Suppressor macrophage treated with lipopolysaccharide for 4 hours (primary cell): ENCODE data around the gene TTR.
A peak's percentile ranks its signal among the peaks of the same experiment; 100 is the strongest.

ENCODE experiments used
- DNase-seq: peaks from one replicate; pipeline ENCODE4 v3.0.0-alpha.2; 2020

The TTR gene

DNA sequence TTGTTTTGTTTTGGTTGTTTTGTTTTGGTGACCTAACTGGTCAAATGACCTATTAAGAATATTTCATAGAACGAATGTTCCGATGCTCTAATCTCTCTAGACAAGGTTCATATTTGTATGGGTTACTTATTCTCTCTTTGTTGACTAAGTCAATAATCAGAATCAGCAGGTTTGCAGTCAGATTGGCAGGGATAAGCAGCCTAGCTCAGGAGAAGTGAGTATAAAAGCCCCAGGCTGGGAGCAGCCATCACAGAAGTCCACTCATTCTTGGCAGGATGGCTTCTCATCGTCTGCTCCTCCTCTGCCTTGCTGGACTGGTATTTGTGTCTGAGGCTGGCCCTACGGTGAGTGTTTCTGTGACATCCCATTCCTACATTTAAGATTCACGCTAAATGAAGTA lies at the start of gene TTR:
Gene TTR (plus strand): TSS at position 250 of the 400 bp plus-strand sequence. CDS start 26 bp downstream, at position 276.
- DNase-seq: no peak

DNA sequence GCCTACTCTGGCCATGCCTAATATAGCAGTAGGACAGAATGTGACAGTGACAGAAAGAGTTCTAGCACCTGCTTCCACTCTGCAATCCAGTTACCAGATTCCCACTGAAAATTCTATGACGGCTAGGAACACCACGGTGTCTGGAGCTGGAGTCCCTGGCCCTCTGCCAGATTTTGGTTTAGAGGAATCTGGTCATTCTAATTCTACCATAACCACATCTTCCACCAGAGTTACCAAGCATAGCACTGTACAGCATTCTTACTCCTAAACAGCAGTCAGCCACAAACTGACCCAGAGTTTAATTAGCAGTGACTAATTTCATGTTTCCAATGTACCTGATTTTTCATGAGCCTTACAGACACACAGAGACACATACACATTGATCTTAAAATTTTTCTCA lies 45.2 kb upstream of the TTR start:
- no peak for DNase-seq

DNA sequence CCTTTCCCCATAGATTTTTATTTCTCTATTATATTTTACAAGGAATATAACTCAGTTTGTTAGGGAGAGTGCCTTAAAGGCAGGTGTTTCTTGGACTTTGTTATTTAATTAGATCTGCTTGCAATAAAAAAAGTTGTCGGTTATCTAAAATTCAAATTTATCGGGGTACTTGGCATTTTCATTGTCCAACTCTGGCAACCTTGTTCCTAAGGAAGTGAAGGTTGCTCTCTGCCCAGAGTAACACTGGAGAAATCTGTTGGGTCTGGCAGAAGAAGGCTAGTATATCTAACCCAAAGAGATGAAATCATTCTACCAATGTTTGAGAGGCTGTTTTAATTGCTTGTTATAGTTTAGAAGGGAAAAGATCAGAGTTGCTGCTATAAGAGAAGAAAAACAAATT lies 42.8 kb upstream of the TTR start:
- no peak for DNase-seq

DNA sequence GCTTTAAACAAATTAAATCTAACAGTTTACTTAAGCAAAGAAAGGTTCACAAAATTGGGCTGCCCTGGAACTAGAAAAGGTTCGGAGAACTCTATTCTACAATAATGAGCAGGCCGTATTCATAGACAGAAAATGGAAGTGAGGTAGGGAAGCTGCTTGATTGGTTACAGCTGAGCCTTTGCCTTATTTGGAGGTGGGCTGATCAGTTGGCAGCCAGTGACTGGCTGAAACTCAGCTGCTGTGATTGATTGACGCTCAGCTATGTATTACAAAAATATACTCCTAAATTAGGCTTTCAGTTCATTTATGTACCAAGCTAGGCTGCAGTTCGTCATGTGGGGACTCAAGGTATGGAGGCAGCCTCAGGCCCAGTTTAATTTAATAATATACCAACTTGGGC lies 42.3 kb upstream of the TTR start:
- DNase-seq: no peak

DNA sequence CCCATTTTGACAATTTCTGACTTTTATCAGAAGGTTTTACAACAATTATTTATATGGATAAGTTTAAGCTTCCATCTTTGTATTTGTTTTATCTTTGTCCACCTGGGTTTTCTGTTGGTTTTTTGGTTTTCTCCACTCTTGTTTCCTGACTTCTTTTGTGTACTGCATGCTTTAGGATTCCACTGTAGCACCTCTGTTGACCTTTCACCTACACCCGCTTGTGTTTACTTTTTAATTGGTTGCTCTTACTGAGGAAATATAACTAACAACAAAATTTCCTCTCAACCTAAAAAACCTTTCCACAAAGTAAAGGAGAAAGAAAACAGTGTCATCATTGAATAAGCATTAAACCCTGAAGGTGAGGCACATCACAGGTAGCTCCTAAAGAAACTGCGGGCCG lies 39.8 kb upstream of the TTR start:
- DNase-seq: no peak

DNA sequence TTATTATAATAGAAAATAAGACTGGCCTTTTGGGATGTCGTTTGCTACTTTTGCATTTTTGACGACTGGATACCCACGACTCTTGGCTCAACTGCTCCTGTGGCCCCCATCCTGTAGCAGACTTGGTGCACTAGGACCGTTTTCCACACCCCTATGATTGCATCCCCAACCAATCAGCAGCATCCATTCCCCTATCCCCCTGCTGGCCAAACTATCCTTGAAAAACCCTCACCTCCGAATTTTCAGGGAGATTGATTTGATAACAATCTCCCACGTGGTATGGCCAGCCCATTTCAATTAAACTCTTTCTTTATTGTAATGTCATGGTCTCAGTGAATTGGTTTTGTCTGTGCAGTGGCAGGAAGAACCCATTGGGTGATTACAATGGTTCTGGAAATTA lies 37.9 kb upstream of the TTR start:
- DNase-seq: no peak

DNA sequence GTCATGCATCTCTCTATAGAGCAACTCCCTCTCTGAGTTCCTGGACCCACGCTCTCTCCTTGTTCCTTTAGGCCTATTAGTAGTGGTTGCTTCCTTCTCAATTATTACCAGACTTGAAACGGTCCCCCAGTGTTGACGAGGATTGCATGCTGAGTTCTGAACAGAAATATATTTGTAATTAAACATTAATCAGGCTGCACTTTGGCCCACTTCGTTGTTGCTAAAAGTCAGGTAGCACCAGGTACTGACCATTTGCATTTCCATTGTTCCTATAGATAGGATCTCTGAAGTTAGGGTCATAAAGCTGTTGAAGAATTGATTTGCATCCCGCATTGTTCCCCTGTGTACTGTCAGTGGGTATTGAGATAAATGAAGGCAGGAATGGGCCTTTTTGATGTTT lies 36.9 kb upstream of the TTR start:
- DNase-seq: no peak

DNA sequence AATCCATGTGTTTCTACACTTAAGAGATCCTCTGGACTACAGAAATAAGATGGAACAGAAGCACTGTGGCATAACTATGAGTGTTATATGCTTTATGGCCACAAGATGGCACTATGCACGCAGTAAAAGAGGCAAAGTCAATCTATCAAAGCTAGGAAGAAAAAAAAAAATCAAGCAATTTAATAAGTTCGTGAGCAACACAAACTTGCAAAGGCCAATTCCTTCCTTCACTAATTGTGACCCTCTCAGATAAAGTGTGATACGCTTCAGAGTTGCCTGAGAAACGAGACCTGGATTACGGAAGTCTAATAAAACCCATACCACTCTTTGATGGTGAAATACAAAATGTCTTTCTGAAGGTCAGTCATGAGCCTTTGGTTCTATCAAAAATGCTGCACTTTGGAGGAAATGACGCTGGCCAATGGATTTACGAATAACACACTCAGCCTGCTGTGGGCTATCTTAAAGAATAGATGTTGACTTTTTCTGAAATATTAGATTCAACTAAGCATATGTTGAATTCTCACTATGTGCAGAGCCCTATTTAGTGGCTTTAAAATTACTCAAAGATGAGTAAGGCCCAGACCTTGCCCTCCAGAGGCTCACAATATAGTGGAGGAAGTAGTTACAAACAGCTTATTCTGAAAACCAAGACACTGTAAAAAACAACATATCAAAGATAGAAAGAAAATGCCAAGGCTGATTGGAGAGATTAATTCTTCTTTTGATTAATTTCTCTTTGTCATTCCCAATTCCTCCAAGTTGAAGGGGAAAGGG lies 35.5 kb upstream of the TTR start:
- peak; percentile 70 for DNase-seq

DNA sequence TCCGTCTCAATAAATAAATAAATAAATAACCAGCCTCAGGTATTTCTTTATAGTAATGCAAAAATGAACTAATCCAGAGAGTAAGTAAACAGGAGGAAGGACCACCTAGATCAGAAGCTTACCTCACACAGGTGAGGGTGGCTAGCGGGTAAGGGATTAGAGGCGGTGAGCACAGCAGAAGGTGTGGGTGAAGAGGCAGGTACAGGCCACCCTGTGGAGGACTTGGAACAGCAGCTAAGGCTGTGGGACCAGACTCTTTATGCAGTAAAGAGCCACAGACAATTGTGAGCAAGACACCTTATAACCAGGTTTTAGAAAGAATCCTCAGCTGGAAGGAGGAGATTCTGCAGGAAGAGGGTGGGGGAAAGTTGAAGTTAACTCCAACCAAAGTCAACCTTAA lies 34.2 kb upstream of the TTR start:
- no peak for DNase-seq

DNA sequence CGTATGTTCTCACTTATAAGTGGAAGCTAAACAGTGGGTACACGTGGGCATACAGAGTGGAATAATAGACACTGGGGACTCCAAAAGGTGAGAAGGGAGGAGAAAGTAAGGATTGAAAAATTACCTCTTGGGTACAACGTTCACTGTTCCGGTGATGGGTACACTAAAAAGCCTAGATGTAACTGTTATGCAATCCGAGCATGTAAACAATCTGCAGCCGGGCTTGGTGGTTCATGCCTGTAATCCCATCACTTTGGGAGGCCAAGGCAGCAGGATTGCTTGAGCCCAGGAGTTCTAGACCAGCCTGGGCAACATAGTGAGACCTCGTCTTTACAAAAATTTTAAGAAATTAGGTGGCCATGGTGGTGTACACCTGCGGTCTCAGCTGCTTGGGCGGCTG lies 33.1 kb upstream of the TTR start:
- DNase-seq: no peak

DNA sequence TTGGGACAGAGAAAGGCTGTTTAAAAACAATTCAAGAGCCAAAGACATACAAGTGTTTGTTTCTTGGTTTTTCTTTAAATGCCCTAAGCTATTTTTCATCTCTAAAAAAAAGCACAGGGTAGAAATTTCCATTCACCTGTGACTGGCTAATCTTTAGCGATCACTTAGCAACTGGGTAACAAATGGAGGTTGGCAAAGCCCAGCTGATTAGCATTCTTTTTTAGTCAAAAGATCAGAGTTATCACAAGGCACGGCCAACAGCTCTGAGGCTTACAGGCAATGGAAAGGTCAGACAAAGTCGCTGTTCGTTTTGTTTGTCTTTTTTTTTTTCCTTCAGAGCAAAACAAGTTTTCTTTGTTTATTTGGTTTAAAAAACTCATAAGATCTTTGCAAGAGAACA lies 29.0 kb upstream of the TTR start:
- no peak for DNase-seq

DNA sequence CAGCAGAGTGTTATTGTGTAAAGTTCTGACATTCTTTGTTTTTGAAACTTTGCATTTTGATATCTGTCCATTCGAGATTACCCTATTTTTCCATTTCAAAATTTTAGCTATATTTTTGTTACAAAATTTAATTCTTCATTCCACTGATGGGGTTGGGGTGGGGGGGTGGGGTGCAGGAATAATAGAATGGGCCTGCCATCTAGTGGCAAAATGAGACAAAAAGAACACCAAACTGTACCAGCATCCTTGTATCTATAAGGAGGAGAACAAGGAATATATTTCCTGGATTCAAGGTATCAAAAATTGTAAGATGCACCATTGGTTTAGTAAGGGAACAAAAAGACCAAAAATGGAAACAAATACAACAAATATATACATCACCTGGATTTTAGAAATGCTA lies 27.9 kb upstream of the TTR start:
- DNase-seq: no peak

DNA sequence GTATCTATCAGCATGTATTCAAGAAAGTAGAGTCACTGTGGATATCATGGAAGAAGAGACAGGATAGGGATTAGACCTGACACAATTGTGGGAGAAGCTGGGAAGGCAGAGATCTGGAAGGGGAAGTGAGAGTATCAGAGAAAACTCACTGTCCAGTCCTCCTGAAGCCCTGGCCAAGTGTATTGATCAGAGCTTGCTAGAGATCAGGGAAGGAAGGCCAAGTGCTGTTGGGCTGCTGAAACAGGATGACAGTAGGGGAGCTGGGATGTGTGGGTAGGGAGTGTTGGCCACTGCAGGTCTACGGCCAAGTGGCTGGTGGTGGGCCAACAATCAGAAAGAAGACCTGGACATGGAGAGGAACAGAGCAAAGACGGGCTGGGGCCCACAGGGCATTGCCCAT lies 26.3 kb upstream of the TTR start:
- no peak for DNase-seq

DNA sequence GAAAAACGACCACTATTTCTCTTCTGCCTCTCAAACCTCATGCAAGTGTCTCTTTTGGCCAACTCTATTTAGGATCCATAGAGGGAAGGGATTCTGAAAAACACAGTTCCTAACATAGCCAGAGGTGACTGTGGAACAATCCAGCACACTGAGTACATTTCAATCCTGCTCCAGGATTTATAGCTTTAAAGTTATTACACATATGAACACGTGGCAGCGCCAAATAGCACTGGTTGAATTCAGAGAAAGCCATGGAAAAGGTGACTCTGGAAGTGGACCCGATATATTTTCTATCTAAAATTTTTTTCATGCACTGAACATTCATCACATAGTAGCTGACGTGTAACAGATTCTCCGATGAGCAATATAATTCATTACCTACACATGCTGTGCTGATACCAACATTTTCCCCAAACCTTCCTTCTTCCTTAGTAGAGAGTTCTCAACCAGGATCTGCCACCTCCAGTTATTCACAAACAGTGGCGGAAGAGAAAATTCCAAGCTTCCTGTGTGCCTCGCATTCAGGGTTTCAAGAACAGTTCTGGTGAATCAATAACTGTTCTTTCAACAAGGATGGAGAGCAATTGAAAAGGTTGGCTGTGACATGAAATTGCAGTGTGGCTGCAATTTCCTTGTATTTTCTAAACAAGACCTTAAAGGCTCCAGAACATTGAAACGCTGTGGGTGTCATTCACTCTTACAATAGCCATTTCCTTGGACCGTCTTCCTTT lies 25.7 kb upstream of the TTR start:
- DNase-seq: no peak

DNA sequence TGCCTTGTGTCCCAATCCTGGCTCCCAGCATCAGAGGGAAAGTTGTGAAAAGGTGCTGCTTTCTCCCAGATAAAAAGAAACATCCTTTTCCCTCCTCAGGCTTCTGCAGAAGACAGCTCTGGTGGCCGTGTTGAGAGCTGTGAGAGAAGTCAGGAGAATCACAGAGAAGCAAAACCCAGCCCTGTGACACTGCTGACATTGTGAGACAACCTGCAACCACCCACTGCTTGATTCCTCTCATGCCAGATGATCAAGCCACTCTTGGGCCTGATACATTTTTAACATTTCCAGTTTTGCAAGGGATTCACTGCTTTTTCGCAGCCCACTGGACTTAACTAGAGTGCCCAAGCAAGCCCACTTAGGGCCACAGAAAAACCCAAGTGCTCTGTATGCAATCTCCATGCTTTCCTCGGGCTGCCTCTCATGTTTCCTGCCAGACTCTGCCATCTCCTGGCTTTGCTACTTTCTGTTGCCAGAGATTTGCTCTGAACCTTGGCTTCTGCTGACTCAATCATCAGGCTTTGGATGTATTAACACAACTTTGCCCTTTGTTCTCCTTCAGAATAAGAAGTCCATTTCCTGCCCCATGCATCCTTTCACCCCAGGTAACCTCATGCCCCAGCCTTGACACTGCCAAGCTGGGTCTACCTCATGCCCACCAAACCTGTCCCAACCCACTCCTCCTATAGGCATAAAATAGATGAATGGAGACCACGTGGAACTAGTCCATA lies 24.9 kb upstream of the TTR start:
- no peak for DNase-seq

DNA sequence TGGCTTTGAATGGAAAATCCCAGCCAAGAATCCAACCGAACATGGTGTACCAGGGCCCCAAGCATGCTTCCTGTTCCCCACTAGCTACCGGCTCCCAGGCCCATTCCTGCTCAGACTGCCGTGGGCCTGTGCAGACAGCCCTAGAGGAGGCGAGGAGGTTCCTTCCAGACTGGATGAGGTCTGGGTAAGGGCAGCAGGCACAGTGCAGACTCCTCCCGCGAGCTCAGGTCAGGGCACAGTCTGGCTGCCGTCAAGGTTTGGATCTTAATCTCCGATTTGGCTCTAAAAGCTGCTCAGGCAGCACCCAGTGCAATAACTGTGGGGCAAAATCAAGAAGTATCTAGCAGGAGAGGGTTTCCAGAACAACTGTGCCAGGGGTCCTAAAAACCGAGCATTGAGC lies 19.3 kb upstream of the TTR start:
- no peak for DNase-seq

DNA sequence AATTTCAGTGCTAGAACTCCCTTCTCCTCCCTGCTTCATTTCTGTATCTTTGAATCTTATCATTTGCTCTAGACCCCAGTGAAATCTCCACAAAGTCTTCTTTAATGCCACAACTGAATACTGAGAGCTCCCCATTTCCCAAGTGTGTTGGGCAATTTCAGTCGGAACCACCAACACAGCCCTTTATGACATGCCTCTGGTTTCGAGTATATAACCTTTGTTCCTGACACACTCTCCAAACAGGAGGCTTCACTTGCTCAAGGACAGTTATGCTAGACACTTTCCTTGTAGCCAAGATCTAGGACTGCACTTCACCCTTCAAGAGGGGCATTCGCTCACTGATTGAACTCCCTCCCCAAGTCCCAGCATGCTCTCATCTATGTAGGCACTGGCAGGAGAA lies 18.6 kb upstream of the TTR start:
- no peak for DNase-seq

DNA sequence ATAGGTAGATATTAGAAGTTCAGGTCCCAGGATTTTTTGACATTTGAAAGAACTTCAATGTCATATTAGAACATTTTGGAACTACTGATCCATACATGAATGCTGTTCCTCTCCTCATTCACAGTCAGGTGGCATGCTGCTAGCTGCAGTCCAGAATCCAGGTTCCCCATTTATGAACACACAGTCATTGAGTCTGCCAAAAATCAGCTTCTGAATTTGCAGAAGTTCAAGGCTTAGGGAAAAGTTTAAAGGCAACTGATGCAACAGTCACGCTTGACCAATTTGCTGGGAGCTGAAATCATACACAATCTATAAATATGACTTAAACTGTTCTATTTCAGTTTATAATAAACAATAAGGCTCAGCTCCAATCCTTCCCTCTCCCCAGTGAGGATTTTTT lies 17.3 kb upstream of the TTR start:
- peak; percentile 74 for DNase-seq

DNA sequence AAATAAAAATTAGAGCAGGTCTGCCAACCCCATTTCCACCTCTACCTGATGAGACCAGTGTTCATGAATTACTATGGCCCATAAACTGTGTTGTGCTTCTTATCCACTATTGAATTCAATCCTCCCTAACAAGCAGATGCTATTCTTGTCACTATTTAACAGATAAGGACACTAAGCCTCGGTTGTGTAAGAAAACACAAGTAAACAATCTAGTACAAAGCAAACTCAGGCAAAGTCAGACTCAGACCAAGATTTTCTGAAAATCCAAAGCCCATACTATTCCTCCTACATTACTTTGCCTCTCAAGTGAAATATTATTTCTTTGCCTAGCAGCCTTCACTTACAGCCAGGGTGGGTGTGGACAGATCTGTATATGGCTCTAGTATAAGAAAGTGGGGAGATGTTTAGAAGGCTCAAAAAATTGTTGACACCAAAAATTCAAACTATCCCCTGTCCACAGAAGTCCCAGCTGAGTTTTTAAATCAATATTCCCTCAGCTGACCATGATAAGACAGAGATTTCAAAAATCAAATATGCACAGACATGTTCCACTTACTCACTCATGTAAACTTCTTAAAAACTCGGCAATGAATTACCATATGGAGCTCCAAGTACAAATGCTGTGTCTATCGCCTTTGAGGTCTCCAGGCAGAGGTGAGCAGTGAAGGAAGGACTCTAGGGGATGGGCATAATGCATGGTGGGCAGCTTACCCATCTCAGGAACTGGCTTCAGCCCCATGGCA lies 16.0 kb upstream of the TTR start:
- DNase-seq: no peak

DNA sequence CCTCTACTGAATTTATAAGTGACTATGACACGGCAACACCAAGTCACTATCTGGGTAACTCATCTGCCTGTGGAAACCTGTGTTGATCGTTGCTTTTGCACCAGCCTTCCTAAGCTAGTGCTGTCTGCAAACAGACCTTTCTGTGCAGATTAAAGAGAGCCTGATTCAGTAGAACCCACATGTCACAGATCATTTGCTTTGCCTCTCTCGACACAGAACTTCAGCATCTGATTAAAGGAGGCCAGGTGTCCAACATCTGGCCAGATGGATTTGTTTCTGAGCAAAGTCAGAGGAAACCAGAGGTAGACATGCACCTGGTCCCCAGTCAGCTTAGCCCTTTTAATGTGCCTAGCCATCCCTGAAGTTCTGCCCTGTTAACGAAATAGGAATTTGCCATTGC lies 15.0 kb upstream of the TTR start:
- DNase-seq: no peak

DNA sequence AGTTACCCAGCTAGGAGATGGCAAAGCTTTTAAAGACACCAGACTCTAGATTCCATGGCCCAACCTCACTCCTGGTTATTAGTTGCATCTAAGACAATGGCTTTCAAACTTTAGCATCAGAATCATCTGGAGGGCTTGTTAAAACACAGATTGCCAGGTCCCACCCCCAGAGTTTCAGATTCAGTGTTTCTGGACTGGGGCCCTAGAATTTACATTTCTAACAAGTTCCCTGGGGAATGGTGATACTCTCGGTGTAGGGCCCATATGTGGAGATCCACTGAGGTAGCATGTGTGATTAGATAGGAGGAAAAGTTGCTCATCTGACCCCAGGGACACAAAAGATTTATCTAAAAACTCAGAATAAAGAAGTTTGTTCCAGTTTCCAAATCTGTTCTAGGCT lies 14.5 kb upstream of the TTR start:
- no peak for DNase-seq

DNA sequence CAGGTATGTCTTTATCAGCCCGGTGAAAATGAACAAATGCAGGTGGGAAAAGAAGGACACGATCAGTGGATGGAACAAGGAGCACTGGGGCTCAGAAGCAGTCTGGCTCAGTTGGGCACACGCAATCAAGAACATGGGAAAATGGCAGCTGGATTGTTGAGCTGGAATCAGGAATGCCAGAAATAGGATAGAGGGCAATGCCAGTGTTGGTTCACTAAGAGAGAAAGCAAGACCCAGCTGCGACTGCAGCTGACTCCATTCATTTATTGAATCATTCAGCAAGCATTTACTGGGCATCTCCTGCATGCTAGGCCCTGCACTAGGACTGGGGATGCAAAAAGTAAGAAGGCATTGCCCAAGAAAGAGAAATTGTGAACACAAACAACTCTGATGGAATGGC lies 13.6 kb upstream of the TTR start:
- no peak for DNase-seq

DNA sequence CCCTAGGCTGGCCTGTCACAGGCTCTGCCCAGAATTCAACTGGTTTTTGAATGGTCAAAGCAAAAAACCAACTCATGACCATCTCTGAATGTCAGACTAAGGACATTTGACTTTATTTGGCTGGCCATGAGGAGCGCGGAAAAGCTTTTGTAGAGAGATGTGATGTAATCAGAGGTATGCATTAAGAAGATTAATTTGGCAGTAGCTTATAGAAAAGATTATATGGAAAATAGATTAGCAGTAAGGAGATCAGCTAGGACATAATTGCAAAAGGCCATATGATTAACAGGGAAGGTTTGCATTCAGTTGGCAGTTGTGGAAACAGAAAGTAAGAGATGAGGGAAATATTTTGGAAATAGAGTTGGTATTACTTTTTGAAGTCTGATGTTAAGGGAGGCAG lies 12.3 kb upstream of the TTR start:
- no peak for DNase-seq
